GM19240 (cell line): ENCODE data around the gene SLC25A26.

Experiments used
- DNase-seq: peaks from one replicate; pipeline ENCODE4 v3.0.0; 2011; ENCODE audit warnings: low spot score; ENCODE audit not compliant: insufficient read length

SLC25A26 gene

GRCh38 chr3:66370179-66370578, 149.4 kb downstream of the SLC25A26 start:
- DNase-seq, result no peak

DNA sequence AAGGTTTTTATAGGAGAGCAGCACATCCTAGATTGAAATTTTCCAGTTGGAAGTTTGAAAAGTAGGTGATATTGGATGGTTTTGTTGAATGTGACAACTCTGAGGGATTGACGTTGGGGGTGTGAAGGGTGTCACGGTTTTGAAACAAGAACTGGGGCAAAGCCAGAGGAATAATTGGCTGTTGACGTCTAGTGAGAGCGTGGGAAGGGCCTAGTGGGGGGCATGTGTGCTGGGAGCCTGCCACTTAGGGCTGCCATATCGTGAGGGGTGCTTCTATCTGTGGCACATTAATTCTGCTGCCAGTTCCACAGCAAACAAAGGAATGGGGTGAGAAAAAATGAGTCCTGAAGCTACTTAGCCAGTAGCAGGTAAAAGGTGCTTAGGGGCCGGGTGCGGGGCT, 150.6 kb downstream of the SLC25A26 start:
- DNase-seq, result no peak

DNA sequence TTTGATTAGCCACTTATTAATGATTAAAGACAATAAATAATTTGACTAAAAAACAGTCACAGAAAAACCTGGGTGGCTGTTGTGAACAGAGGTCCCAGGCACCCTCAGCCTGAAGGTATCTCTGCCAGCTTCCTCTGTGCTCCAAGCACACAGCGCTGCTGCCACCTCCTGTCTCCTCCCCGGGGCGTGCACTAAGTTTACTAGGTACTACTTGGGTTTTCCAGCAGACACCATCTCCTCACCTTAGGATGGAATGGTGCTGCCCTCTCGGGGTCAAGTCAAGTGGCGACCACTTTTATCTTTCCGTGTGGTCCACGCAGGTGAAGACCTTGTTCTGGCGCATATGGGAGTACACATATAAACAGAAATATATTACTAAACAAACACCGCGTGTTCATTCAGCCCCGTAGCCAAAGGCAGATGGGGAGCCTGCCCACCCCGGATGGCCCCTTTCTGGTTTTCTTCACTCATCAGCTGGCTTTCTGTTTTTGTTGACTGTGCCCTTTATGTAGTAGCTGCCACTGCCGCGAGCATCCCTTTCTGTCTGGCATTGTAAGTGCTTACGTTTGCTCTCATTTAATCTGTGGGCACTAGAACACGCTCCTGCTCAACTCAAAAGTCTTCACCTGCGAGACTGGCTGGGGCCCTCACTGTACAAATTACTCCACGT, 152.0 kb downstream of the SLC25A26 start:
- no peak for DNase-seq

- DNase-seq, result no peak
Measured at GRCh38 chr3:66376568-66376967, 155.8 kb downstream of the SLC25A26 start.

DNA sequence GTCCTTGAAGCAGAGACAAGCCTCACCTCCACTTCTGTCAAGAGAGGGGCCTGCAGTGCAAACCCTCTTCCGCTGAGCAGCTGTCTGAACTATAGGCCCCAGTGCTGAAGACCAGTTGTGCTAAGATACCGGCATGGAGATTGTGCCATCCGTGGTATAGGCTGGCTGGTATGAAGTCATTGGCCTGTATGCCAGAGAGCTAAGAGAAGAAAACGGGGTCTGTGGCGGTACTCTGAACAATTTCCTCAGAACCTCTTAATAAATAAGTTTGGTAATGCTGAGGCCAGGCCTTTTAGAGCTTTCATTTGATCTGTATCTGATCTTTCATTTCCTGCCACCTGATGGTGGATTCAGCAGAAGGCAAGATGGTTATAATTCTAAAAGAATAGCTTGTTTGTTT, 157.0 kb downstream of the SLC25A26 start:
- no peak for DNase-seq

DNA sequence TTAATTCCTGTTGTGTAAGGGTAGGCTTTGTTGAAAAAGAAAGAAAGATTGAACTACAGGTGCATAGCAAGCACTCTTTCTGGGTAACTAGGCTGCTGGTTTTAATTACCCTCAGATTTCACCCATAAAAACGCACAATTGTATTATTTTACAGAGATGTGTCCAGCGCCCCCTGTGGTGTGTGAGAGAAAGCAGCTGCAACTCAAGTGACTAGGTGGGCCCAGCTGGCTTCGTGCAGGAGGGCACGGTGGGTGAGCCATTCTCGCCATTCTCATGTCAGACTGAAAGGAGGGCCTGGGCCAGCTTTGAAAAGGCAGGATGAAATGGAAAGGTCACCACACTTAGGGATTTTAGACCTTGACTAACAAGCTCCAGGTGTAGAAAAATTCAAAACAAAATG, 157.5 kb downstream of the SLC25A26 start:
- no peak for DNase-seq

DNA sequence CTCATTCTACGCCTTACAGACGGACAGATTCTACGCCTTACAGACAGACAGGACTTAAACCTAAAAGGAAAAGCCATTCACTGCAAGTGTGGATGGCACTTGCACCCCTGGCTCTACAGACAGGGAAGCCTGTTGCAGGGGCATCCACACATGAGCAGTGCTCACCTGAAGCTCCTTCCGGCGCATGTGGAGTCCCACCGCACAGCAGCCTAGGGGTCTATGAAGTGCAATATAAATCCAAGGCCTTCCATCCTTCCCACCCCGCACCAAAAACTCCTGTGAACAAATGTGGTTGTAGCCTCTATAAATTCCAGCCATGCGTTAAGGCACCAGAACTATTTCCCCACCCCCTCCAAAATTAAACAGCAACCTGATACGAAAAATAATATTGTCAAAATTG, 158.8 kb downstream of the SLC25A26 start:
- DNase-seq, result no peak

DNA sequence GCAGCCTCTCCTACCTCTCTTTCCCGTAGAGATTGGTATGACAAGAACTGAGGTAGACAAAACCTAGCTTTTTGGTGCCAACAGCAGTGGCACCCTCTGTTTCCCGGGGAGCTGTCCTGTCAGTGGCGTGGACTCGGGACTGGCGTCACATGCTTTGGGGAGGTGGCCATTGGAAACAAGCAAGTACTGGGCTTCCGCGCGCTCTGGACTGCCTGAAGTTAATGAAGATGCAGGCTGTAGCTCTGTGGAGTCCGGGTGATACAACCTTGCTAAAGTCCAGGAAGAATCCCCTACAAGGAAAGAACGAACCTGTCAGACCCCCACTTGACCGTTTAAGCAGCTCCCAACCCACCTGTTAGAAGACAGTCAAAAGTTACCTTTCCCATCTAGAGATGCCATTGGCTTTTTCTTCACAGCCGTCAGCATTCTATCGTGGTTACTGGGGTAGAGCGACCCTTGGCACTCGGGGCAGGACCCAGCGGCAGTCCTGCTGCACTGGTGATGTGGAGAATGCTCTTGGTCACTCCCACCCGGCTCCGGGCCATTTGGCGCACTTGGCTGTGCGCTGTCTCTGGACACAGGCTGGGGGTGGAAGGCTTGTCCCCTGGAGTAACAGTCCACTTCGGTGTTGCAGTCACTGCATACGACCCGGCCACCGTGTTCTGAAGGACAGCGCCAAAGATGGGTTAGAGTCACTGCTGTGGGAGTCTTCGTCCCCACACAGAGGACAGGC, 159.6 kb downstream of the SLC25A26 start:
- no peak for DNase-seq

DNA sequence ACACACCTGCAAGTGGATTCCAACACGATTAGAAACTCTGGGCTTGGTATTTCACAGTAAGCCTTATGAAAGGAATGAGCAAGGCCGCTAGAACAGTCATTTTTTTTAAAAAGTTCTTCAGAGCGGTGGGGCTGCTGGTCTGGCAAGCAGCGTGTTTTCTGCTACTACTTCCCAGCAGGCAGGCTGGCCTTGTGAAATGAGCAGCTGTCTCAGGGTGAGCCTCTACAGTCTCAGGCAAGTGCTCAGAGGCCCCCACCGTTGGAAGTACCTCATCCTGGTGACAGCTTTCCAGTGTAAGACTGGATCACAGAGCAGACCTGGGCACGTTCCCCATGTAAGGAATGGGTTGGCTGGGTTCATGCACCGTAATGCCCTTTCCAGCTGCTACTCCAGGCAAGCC, 160.8 kb downstream of the SLC25A26 start:
- DNase-seq, result no peak

DNA sequence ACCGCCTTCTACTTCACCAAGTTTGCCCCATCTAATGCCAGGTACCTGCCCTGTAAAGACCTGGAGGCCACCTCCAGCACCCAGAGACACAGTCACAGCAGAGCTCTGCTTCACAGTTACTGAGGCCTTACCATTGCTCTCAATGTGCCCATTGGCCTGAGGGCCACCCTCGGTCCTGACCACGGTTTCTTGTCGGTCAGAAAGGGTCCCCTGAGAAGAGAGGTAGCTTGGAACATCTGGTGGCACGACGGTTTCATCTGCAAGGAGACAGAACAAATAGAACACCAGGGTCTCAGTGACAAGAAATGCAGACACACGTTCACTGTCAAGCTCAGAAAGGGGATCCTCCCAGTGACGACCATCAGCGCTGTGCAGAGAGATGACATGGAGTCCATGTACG, 161.3 kb downstream of the SLC25A26 start:
- no peak for DNase-seq

- DNase-seq, result no peak
Measured at GRCh38 chr3:66383023-66383422, 162.2 kb downstream of the SLC25A26 start.

DNA sequence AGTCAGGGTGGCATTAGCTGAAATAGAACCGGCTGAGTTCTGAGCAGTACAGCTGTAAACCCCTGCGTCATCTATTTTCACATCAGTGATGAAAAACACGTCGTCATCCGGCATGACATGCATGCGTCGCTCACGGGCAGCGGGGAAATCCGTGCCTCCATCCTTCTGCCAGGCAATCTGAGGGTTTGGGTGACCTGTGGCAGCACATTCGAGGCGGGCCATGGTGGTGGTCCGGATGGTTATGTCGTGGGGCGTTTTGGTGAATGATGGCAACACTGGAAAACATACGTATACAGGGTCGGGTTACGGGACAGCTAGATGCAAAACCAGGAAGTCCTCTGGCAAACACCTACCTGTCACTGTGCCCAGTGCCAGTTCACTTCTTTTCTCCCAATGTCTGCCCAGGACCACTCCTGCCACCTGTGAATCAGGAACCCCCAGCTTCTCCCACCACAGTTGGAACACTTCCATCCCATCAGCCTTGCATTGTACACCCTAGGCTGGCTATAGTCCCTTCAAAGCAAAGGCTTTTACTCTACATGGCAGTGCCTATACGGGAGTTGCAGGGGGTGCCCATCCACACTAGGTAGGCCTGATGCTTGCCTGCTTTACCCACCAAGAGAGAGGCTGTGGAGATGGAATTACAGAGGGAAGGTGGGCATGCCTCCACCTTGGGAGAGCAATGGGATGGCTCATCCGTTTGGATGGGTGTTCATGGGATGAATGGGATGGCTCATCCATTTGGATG, 163.4 kb downstream of the SLC25A26 start:
- no peak for DNase-seq

GRCh38 chr3:66385066-66385465, 164.3 kb downstream of the SLC25A26 start:
- no peak for DNase-seq

- peak; percentile 74 for DNase-seq
Measured at GRCh38 chr3:66386011-66386924, 165.5 kb downstream of the SLC25A26 start.

- DNase-seq, result peak; percentile 30
Measured at GRCh38 chr3:66386925-66387650, 166.3 kb downstream of the SLC25A26 start.

- no peak for DNase-seq
Measured at GRCh38 chr3:66390013-66390412, 169.2 kb downstream of the SLC25A26 start.

DNA sequence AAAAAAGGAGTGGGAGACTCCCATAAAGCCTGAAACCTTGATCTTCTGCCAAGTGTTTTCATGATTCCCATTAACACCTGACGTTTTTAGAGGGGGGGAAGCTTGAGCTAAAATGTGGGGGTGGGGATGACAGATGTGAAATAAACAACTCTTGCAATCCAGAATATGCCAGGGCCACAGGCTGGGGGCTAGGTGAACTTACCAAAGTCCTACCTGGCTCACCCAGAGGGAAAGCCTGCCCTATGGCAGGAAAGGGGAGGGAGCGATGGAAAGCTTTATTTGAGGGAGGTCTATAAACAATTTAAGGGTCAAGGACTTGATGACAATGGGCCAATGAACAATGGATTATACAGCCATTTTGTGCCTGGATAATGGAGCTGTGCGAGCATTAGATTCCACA, 171.7 kb downstream of the SLC25A26 start:
- no peak for DNase-seq

- no peak for DNase-seq
Measured at GRCh38 chr3:66392966-66393332, 172.1 kb downstream of the SLC25A26 start.

GRCh38 chr3:66393333-66394005, 172.7 kb downstream of the SLC25A26 start:
- DNase-seq, result no peak
